NOMO-1 (cell line): ENCODE measurements around the gene DHX35.
"Not testable (repeated sequence)": the region's sequence is repeated elsewhere in the genome, so short reads cannot be mapped to it uniquely, and the experiment has no call there.

Experiments used
- DNase-seq, 2 experiments: peaks; one replicate each; lab custom pipeline; 2025; ENCODE audit not compliant: unreplicated experiment in 2 of 2; lab: John Stamatoyannopoulos, UW

DHX35 gene

DNA sequence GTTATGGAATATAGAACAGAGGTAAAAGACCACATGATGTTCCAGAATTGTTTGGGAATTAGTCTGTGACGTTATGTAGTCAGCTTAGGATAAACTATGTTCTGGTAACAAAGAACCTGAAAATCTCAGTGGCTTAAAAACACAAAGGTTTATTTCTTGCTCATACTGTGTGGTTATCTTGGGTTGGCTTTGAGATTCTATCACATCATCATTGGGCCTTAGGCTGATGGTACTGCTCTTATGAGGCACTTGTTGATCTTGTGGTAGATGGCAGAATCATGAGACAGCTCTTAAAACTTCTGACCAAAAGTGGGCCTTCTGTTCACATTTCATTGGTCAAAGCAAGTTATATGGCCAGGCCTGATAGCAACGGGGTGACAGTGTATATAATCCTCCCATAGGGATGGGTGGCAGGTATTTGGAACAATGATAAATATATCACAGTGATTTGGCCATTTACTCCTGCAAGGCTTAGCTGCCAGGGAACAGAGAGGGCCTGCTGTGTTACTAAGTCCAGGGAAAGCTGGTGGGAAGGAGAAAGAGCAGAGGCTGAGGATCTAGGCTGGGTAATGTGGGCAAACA, 13.5 kb downstream of the DHX35 start:
- no peak for DNase-seq

DNA sequence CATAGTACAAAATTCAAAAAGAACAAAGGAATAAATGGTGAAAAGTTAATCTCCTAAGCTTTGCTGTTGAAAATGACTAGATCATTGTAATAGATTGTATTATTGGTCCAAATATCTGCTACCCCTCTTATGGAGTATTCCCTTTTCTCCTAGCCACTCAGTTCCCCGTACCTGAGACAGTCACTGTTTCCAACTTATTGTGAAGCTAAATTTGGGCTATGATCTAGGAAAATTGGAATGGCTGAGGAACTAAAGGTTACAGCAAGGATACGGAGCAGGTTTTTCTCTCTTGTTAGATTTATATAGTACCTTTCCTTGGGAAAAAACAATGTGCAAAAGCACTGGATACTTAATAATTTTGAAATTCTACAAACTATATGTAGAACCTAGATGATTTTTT, 17.3 kb downstream of the DHX35 start:
- no peak for DNase-seq

DNA sequence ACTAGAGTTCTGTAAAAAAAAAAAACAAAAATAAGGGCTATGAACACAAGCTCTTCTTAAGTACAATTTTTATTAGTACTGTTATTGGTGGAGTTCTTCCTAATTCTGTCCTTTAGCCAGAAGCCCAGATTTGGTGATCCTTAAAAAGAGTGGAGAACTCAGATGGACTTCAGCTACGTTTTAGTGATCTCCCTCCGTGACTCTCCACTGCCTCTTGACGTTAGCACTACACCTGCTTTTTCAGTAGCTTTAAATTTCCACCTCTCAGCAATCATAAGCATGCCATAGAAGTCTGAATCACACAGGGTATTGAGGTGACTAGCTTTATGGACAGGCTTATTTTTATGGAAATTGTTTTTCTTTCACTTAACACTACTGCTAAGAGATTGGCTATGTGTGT, 17.7 kb downstream of the DHX35 start:
- no peak for DNase-seq

DNA sequence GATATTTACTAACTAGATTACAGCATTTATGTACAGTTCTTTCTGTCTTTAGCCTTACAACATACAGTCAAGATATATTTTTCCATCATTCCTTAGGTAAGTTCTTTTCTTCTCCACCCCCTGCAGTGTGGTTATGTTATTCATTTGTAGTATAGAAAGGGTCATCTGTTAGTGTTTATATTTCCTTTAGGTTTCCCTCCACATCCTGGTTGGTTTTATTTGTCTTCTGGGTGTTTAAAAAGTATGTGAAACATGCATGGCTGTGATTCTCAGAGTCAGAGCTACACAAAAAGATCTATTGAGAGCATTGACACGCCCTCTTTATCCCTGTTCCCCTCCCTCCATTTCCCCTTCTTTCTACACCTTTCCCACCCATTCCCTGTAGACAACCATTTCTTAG, 20.1 kb downstream of the DHX35 start:
- no peak for DNase-seq

DNA sequence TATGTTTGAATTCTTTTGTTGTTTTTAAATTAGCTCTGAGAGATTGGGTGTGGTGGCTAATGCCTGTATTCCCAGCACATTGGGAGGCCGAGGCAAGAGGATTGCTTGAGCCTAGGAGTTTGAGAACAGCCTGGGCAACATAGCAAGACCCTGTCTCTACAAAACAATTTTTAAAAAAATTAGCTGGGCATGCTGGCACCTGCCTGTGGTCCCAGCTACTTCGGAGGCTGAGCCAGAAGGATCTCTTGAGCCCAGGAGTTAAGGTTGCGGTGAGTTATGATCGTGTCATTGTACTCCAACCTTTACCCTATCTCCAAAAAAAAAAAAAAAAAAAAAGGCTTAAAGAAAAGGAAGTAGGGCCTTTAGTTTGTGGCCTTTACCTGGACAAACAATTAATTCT, 22.9 kb downstream of the DHX35 start:
- no peak for DNase-seq

DNA sequence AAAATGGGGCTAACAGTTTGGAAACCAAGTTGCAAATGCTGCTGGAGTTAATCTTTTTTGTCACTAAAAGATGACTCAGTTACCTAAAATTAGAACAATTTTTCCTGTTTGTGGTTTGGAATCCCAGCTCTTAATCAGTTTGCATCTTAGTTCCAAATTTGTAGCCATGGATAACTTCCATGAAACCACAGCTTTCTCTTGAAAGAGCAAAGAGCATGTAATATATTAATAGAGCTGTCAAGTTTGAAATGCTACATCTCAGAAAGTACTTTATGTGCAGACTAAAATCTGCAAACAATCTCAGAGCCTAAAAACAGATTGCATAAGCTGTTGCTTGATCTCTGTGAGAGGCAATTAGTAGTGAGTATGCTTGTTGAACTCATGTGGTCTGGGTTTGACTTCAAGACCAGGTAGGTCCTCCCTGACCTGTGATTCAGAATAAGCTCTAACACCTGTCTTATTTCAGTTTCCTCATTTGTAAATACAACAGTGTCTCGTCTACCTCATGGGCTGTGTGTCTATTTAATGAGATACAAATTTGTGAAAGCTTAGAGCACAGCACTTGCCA, 23.5 kb downstream of the DHX35 start:
- DNase-seq: peak in 1 of 2 experiments; percentile 14

DNA sequence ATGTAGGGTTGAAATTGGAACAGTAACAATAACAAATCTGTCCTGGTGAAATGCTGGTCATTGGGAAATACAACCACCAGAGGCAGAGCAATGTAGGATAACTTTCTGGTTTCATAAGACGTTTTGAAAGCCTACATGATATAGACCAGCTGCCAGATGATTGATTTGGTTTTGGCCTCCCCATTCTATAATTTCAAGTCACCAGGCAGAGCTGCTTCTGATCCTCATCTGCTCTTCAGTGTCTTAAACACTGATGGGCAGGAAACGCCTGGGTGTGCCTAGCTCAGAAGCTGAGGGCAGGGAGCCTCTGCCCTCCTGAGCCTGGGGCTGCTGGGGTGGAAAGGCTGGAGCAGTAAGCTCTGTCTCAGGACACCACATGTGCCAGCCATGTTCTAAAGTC, 24.5 kb downstream of the DHX35 start:
- DNase-seq: no peak

DNA sequence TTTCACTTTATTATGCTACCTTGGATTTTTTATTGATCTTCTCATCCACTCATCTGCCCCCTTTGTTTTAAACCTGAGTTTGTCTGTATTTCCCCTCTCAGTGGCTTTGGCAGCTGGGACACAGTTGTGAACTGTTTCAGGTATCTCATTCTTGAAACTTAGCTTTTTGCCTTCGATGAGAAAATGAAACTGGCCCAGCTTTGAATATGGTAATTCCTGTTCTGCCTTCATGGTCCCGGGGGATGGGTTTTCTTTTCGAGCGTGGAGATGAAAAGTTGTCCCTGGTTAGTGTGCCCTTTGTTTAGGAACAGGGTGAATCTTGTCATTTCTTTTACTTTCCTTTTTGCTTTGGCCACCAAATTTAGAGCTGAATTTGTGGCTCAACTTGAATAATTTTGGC, 25.6 kb downstream of the DHX35 start:
- no peak for DNase-seq

DNA sequence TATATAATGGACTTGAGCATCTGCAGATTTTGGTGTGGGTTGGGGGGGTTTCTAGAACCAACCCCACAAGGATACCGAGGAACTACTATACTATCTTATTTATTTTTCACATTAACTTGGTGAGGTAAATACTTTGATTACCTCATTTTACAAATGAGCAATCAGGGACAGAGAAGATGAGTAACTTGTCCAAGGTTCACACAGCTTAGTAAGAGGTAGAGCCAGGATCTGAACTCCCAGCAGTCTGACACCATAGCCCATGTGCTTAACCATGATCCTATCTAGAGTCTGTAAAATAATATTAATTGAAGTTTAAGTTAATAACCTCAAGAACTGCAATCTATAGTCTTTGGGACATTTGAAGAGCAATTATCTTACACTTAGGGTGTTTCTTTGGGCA, 28.6 kb downstream of the DHX35 start:
- no peak for DNase-seq

DNA sequence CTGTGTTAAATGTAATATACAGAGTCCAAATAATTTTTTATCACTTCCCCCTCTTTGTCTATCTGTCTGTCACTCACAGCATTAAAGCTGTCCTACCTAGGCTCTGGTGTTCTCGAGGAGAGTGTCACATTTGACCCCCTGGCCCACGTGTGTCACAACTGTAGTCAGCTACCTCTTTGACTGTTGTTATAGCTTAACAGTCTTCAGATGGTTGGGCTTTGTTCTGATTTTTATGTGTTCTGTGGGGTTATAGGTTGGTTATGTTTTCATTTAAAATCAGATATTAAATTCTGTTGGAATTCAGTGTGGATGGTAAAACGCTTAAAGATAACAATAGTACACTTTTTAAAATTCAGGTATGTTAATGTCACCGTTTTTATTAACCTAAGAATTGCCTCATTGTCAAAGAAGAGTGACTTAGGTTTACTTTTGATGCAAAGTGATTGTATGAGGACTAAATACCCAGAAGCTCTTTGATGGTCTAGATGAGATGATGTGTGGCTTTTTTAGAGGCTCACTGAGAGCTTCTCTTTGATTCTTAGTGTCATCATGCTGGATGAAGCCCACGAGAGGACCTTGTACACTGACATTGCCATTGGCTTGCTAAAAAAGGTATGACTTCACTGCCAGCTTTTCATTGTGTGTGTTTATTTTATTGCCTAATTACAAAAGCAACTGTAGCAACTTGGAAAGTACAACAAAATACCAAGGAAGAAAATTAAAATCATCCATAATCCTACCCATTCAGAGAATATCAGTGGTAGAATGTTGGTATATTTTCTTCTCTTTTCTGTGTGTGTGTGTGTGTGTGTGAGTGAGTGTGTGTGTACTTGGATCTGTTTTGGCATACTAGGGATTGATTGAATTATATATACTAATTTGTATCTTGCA, 29.9 kb downstream of the DHX35 start:
- no peak for DNase-seq

DNA sequence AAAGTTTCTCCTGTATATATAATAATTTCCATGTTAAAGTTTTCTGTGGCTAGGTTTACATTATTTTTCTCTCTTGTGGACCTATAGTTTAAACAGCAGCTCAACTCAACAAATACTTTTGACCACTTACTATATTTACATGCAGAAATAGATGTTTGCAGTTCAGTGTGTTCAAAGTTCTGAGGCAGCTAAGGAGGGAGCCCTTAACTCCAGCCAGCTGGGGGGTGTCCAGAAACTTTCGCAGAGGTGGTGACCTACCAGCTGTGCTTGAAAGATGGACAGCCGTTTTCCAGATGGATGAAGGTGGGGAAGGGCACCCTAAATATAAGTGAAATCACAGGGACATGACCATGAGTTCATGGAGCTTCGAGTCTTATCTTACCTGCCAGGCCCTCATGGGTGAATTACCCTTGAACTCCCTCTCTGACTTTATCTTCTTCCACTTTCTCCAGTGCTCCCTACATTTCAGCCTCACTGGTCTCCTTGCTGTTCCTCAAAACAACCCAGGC, 33.4 kb downstream of the DHX35 start:
- no peak for DNase-seq

DNA sequence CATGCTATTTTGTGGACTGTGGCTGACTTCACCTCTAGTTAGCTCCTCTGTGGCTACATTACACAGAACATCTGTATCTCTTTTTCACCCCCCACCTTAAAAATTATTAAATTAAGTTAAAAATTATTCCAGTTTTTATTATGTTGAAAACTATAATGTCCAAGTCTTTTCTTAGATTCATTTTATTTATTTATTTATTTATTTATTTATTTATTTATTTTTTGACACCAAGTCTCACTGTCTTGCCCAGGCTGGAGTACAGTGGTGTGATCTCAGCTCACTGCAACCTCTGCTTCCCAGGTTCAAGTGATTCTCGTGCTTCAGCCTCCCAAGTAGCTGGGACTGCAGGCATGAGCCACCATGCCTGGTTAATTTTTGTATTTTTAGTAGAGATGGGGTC, 34.7 kb downstream of the DHX35 start:
- not testable (repeated sequence) for DNase-seq

DNA sequence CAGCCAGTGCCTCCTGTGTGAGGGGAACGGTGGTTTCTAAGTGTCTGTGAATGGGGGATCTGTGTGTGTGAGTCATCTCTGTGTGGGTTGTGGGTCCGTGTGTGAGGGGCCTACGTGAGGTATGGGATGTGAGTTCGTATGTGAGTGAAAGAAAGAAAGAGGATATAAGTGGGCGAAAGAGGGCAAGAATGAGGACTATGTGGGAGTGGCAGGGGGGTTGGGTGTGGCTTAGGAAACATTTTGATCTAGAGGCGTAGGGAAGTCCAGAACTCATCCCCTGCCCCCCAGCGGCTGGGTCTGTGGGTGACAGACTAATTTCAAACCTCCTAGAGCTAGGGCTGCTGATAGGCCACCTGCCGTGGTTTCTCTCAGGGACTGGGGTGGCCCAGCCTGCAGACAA, 35.5 kb downstream of the DHX35 start:
- no peak for DNase-seq

DNA sequence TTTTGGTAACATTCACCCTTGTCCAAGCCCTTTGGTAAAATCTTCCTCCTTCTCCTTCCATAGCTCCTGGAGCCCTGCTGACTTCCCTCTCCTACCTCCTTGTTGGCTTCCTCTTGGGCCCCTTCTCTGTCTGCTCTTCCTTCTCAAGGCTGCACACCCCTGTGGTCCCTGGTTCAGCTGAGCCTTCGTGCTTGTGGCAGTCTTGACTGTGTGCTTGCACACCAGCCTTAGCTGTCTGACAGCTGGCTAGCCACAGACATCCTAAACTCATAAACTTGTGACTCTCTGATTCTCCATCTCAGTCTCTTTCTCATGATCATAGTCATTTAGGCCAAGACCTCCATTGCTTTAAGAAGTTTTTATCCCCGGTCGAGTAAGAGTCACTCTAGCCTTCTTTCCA, 37.1 kb downstream of the DHX35 start:
- DNase-seq: no peak

DNA sequence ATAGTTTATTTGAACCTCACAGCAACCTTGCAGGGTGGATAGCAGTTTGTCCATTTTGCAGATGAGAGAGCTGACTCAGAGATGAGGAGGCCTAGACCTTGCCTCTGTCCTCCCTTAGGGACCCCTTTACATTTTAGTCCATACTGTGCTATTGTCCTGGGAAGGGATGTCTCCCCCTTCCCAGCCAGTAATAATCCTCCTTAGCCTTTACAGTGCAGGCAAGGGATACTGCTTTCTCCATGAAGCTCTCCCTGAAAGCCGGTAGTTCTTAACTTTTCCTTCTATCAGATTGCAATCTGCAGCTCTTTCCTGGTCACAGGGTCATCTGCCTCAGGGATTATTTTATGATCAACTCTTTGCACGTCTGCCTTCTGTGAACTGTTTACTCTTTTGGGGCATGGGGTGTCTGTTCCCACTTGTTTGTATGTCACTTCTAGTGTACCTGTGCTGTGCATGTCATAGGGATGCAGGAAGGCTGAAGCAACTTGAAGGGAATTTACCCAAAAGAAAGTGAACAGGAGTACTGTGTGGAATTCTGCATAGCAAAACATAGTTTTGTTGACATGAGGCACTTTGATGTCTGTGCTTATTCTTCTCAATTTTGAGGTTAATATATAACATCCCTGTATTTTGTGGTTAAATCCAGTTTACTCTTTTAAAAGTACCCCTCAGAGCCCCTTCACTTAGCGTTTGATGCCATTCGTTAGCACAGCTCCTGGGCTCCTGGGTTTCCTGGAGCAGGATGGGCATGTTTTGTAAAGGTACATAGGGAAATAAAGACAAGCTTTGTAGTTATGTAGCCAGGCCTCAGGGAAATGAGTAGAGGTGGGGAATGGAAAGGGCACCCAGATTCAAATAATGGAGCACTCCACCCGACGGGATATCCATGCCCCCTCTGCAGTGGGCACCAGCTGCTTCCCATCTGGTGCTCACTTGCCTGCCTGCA, 38.1 kb downstream of the DHX35 start:
- DNase-seq: no peak

DNA sequence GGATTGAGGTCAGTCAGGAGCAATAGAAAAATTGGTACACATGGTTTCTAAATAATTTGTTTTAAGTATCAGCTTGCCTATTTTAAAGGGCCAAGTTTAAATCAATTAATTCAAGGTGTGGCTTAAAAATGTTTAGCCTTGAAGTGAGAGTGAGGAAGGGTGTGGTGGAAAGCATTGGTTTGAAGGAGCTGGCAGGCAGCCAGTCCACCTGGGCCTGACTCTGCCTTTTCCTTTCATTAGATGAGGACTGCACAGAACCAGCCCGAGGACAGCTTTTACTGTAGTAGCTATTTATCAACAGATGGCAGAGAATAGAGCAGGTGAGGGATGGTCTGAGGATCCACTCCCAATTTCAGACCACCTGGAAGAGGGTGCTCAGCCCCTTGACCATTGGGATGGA, 42.4 kb downstream of the DHX35 start:
- no peak for DNase-seq

DNA sequence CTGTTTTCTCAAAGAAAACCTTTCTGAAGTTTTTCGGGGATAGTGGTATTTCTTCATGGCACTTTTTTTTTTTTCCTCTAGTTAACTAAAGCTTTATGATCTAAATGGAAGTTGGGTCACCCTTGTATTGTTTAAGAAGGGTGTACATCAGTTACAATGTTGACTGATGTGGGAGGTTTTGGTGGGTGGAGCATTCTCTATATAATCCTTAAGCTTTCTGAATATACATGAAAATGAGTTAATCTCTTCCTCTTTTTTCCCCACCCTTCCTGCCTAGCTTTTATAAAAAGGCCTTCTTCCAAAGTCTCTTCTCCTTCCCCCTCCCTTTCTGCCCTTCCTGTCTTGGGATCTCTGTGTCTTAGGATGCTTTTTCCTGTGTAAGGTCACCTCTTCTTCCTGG, 47.2 kb downstream of the DHX35 start:
- no peak for DNase-seq

DNA sequence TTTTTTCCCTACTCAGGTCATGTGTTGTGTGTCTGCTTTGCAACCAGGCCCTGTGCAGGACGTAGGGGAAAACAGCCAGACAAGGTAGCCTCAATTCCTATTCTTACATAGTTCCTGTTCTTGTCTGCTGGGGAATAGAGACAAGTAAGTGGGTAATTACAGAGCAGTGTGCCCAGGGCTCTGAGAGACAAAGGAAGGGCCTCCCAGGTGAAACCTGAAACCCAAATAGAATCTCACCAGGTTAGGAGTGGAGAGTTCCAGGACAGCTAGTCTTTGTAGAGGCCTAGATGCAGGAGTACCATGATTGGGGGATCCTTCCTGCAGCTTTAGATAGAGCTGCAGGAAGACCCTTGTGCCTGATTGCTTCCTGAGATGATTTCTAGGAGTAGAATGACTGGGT, 48.4 kb downstream of the DHX35 start:
- no peak for DNase-seq

DNA sequence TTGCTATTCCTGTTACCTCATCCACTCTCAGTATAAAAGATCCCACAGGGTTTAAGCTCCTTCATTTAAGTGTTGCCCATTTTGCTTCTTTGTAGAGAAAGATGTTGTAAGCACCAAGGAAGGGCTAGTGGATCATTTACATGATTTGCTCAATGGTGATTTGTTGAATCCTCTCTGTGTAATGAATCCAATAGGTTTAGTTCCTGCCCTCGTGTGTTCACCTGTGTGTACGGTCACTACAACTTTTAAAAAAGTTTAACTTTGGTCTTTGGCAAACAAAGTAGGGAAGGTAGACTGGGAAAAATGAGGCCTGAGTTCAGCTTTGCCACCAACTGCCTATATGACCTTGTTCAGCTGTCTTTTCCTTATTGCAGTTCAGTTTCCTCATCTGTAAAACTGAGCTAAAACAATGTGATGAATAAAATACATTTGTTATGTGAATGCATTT, 51.5 kb downstream of the DHX35 start:
- DNase-seq: no peak

DNA sequence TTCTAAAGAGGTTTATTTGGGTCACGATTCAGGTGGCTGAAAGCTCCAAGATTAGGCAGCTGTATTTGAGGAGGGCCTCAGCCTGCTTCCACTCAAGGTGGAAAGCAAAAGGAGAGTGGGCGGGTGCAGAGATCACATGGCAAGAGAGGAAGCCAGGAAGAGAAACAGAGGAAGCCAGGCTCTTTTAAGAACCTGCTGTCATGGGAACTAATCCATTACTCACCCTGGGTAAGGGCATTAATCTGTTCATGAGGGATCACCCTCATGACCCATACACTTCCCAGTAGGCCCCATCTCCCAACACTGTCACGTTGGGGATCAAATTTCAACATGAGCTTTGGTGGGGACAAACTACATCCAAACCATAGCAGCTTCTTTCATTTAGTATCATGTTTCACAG, 53.9 kb downstream of the DHX35 start:
- no peak for DNase-seq

DNA sequence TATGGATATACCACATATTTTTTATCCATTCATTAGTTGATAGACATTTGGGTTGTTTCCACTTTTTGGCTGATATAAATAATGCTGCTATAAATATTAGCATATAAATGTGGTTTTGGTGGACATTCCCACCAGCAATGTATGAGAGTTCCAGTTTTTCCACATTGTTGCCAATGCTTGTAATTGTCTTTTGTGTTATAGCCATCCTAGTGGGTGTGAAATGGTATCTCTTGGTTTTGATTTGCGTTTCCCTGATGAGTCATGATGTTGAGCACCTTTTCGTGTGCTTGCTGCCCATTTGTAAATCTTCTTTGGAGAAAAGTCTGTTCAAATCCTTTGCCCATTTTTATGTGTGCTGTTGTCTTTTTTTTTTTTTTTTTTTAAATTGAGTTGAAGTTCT, 54.4 kb downstream of the DHX35 start:
- DNase-seq: no peak
